Measurements from ENCODE around the gene FES. TPM values are rescaled to one million over a fixed set of nuclear protein-coding genes. Genes with fewer than 3 reads are reported as not detected.
"Not testable (repeated sequence)": the region's sequence is repeated elsewhere in the genome, so short reads cannot be mapped to it uniquely, and the experiment has no call there.

FES gene
- total RNA-seq, 2 experiments from 2014 or later: 3.2 to 3.3 TPM

- TF ChIP-seq EZH2phosphoT487 (IDR thresholded peaks at IDR 0.05; ENCODE audit: borderline replicate concordance, low read depth, low read length): no peak
- no peaks in the 10 kb centered on the region for H3K9me3 ChIP-seq (ENCODE audit: low read length)
- no peaks in the 10 kb centered on the region for H3K36me3 ChIP-seq (ENCODE audit: insufficient read depth, low read length)
- no peak overlapping the region for H3K27ac ChIP-seq (ENCODE audit: low read depth, low read length, poor library complexity, severe bottlenecking)
- H3K9me2 ChIP-seq (ENCODE audit: insufficient read depth, low read length): no peaks in the 10 kb centered on the region
- DNase-seq (ENCODE audit: low spot score): no peak
- H3K4me3 ChIP-seq (ENCODE audit: low read depth, low read length, poor library complexity, severe bottlenecking): no peak overlapping the region
- H3K4me1 ChIP-seq (ENCODE audit: insufficient read depth, low read length, poor library complexity, severe bottlenecking): peaks cover 34% of the 10 kb centered on the region
- no peak overlapping the region for H3K4me2 ChIP-seq (ENCODE audit: low read length)
- ChIA-PET POLR2A (interaction anchor here (0.6 kb wide), 1 partner anchor 42 kb away, joined by 4 read pairs; no protein-coding TSS in a partner anchor), CTCF (ENCODE audit: unreplicated experiment) (interaction anchor here (0.6 kb wide), 1 partner anchor 491 kb away, joined by 3 read pairs; no protein-coding TSS in a partner anchor)
- intact Hi-C loops (cut with micrococcal nuclease; ENCODE audit: unreplicated experiment): loop anchor here (5.0 kb wide), 1 partner anchor 87 kb away; no protein-coding TSS in a partner anchor
- H4K20me1 ChIP-seq (ENCODE audit: insufficient read depth, low read length): no peaks in the 10 kb centered on the region; the same call in 1 of the 2 replicates
- no TSS peak for BruUV-seq (replicated peaks)
- H3K79me2 ChIP-seq (ENCODE audit: insufficient read depth, low read depth, low read length): no peaks in the 10 kb centered on the region
- H2AFZ ChIP-seq (ENCODE audit: low read length): no peak overlapping the region
Observed at GRCh38 chr15:90873998-90874605, 10.2 kb upstream of the FES start.

- H3K4me1 ChIP-seq (ENCODE audit: insufficient read depth, low read length, poor library complexity, severe bottlenecking): peaks cover 26% of the 10 kb centered on the region
- CTCF ChIA-PET (ENCODE audit: unreplicated experiment); H3K9me3 ChIP-seq (ENCODE audit: low read length); H4K20me1 ChIP-seq (ENCODE audit: insufficient read depth, low read length); H3K9me2 ChIP-seq (ENCODE audit: insufficient read depth, low read length); H3K4me2 ChIP-seq (ENCODE audit: low read length); BruUV-seq (replicated peaks); DNase-seq (ENCODE audit: low spot score); H3K79me2 ChIP-seq (ENCODE audit: insufficient read depth, low read depth, low read length); H3K36me3 ChIP-seq (ENCODE audit: insufficient read depth, low read length); H3K4me3 ChIP-seq (ENCODE audit: low read depth, low read length, poor library complexity, severe bottlenecking); H3K27ac ChIP-seq (ENCODE audit: low read depth, low read length, poor library complexity, severe bottlenecking); POLR2A ChIA-PET; H2AFZ ChIP-seq (ENCODE audit: low read length): not testable (repeated sequence)
- intact Hi-C loops (cut with micrococcal nuclease; ENCODE audit: unreplicated experiment): loop anchor here (5.0 kb wide), 1 partner anchor 88 kb away; no protein-coding TSS in a partner anchor
Observed at GRCh38 chr15:90874986-90875385, 9.3 kb upstream of the FES start.

- H4K20me1 ChIP-seq (ENCODE audit: insufficient read depth, low read length): no peaks in the 10 kb centered on the region; the same call in 1 of the 2 replicates
- CTCF ChIA-PET (ENCODE audit: unreplicated experiment): no interaction called here
Observed at GRCh38 chr15:90875549-90875981, 8.7 kb upstream of the FES start.

More at GRCh38 chr15:90875549-90875981, 8.7 kb upstream of the FES start:
- BruUV-seq (replicated peaks): no TSS peak
- H3K27ac ChIP-seq (ENCODE audit: low read depth, low read length, poor library complexity, severe bottlenecking): no peak overlapping the region
- H3K9me2 ChIP-seq (ENCODE audit: insufficient read depth, low read length): no peaks in the 10 kb centered on the region
- no peak for DNase-seq (ENCODE audit: low spot score)
- H3K79me2 ChIP-seq (ENCODE audit: insufficient read depth, low read depth, low read length): no peaks in the 10 kb centered on the region
- TF ChIP-seq CTCF (conservative IDR thresholded peaks at IDR 0.05; ENCODE audit: low read length) (no peak), EZH2phosphoT487 (IDR thresholded peaks at IDR 0.05; ENCODE audit: borderline replicate concordance, low read depth, low read length) (no peak)
- no peaks in the 10 kb centered on the region for H3K36me3 ChIP-seq (ENCODE audit: insufficient read depth, low read length)
- peaks cover 20% of the 10 kb centered on the region for H3K4me1 ChIP-seq (ENCODE audit: insufficient read depth, low read length, poor library complexity, severe bottlenecking)
- no peaks in the 10 kb centered on the region for H3K9me3 ChIP-seq (ENCODE audit: low read length)
- intact Hi-C loops (cut with micrococcal nuclease; ENCODE audit: unreplicated experiment): no loop called here
- no peak overlapping the region for H2AFZ ChIP-seq (ENCODE audit: low read length)
- POLR2A ChIA-PET: no interaction called here
- H3K4me3 ChIP-seq (ENCODE audit: low read depth, low read length, poor library complexity, severe bottlenecking): no peak overlapping the region
- H3K4me2 ChIP-seq (ENCODE audit: low read length): no peak overlapping the region

All from OCI-LY7 (cell line).